H1 (cell line): Measurements from ENCODE around the gene SLAMF6. TPM values are rescaled to one million over a fixed set of nuclear protein-coding genes. Genes with fewer than 3 reads are reported as not detected.

Experiments
- CTCF ChIA-PET: fragments of 300-600 bp; sonication (Branson Sonifier 250); formaldehyde crosslinking; loops from one replicate; lab custom pipeline; 2021; ENCODE audit not compliant: partially characterized antibody; lab: Charles Lee
- POLR2A ChIA-PET: fragments of 300-600 bp; sonication (Branson Sonifier 250); formaldehyde crosslinking; loops from one replicate; lab custom pipeline; 2021; ENCODE audit warnings: inconsistent platforms; ENCODE audit not compliant: partially characterized antibody; lab: Charles Lee
- DNase-seq, 2 experiments: peaks; one replicate each; pipeline versions ENCODE4 v3.0.0 to v3.0.0-alpha.2; 2010 to 2022; ENCODE audit warnings: low spot score in 2 of 2, low read depth in 1 of 2, mixed read lengths in 1 of 2
- FAIRE-seq: peaks from 2 replicates; lab custom pipeline; 2011; peaks lifted over from hg19 to GRCh38; lab: Jason Lieb, UNC
- H2AFZ ChIP-seq: 2 replicates; pipeline ENCODE4 v1.8.1; 2012; ENCODE audit warnings: low read length, inconsistent platforms
- H2AK5ac ChIP-seq: 2 replicates; pipeline ENCODE4 v1.6.1; 2013; ENCODE audit warnings: low read depth, low read length
- H2BK120ac ChIP-seq: replicated peaks from 2 replicates; pipeline ENCODE3; 2013; ENCODE audit warnings: low read depth, low read length, inconsistent platforms
- H2BK12ac ChIP-seq: 2 replicates; pipeline ENCODE4 v1.6.1; 2013; ENCODE audit warnings: low read depth, low read length
- H2BK15ac ChIP-seq: 2 replicates; pipeline ENCODE4 v1.6.1; 2013; ENCODE audit warnings: low read length
- H2BK20ac ChIP-seq: 2 replicates; pipeline ENCODE4 v1.6.1; 2013; ENCODE audit warnings: low read length
- H2BK5ac ChIP-seq: 2 replicates; pipeline ENCODE4 v1.6.1; 2013; ENCODE audit warnings: low read depth, low read length
- H3K14ac ChIP-seq: 2 replicates; pipeline ENCODE4 v1.6.1; 2013; ENCODE audit warnings: inconsistent platforms; ENCODE audit not compliant: insufficient read length
- H3K18ac ChIP-seq: 2 replicates; pipeline ENCODE4 v1.6.1; 2013; ENCODE audit warnings: low read length; ENCODE audit errors: extremely low read depth
- H3K23ac ChIP-seq: 2 replicates; pipeline ENCODE4 v1.6.1; 2013; ENCODE audit warnings: inconsistent platforms; ENCODE audit not compliant: insufficient read length
- H3K23me2 ChIP-seq: 2 replicates; pipeline ENCODE4 v1.6.1; 2013; ENCODE audit warnings: low read depth, low read length
- H3K27ac ChIP-seq: 2 replicates; pipeline ENCODE4 v1.6.1; 2011; ENCODE audit warnings: low read depth, low read length, inconsistent platforms
- H3K27me3 ChIP-seq, 4 experiments: replicated peaks in 1 of 4; 1 replicate in 1 of 4; 2 replicates in 3 of 4; pipeline versions ENCODE4 v1.6.1 to v1.8.1; 2011 to 2013; ENCODE audit warnings: low read length in 3 of 4, mild to moderate bottlenecking in 3 of 4, inconsistent platforms in 2 of 4, mixed read lengths in 2 of 4, moderate library complexity in 1 of 4; ENCODE audit not compliant: control insufficient read depth in 3 of 4, insufficient read depth in 3 of 4; ENCODE audit errors: extremely low read depth in 1 of 4
- H3K36me3 ChIP-seq, 4 experiments: 2 replicates each; pipeline versions ENCODE4 v1.6.1 to v1.8.1; 2011 to 2013; ENCODE audit warnings: mild to moderate bottlenecking in 4 of 4, low read length in 3 of 4, moderate library complexity in 2 of 4, control low read depth in 1 of 4, inconsistent platforms in 1 of 4; ENCODE audit not compliant: insufficient read depth in 4 of 4, control insufficient read depth in 2 of 4
- H3K4ac ChIP-seq: replicated peaks from 2 replicates; pipeline ENCODE3; 2013; ENCODE audit warnings: low read length, low read depth, mixed read lengths, inconsistent platforms; ENCODE audit not compliant: insufficient read length
- H3K4me1 ChIP-seq, 4 experiments: replicated peaks in 1 of 4; 1 replicate in 1 of 4; 2 replicates in 3 of 4; pipeline versions ENCODE4 v1.6.1 to v1.8.1; 2011 to 2013; ENCODE audit warnings: low read length in 3 of 4, inconsistent platforms in 2 of 4, mixed read lengths in 1 of 4; ENCODE audit not compliant: insufficient read depth in 4 of 4, control insufficient read depth in 3 of 4
- H3K4me2 ChIP-seq, 2 experiments: 2 replicates each; pipeline versions ENCODE4 v1.6.1 to v1.8.1; 2011 to 2013; ENCODE audit warnings: low read depth in 2 of 2, low read length in 2 of 2, control low read depth in 1 of 2, inconsistent platforms in 1 of 2, mild to moderate bottlenecking in 1 of 2; ENCODE audit not compliant: insufficient read depth in 1 of 2
- H3K4me3 ChIP-seq, 4 experiments: fragments of 200-600, 300-600 bp in 1 of 4; sonication (generic), shearing (Covaris generic), sonication (Bioruptor Twin) in 1 of 4; 2 replicates each; pipeline versions ENCODE4 v1.5.1 to v1.8.1; 2011 to 2016; ENCODE audit warnings: low read length in 4 of 4, low read depth in 3 of 4, control low read depth in 2 of 4, inconsistent platforms in 2 of 4, mild to moderate bottlenecking in 2 of 4, mixed read lengths in 1 of 4, moderate library complexity in 1 of 4; ENCODE audit not compliant: insufficient read depth in 2 of 4; ENCODE audit errors: extremely low read depth in 1 of 4
- H3K56ac ChIP-seq: replicated peaks from 2 replicates; pipeline ENCODE3; 2013; ENCODE audit warnings: low read depth, mild to moderate bottlenecking, mixed read lengths, low read length, inconsistent platforms; ENCODE audit not compliant: insufficient read length
- H3K79me1 ChIP-seq: 2 replicates; pipeline ENCODE4 v1.6.1; 2013; ENCODE audit warnings: low read depth, low read length, control low read depth
- H3K79me2 ChIP-seq, 2 experiments: 2 replicates each; pipeline versions ENCODE4 v1.6.1 to v1.8.1; 2012 to 2013; ENCODE audit warnings: low read length in 2 of 2, mild to moderate bottlenecking in 2 of 2, inconsistent platforms in 1 of 2; ENCODE audit not compliant: insufficient read depth in 2 of 2, control insufficient read depth in 1 of 2
- H3K9ac ChIP-seq, 4 experiments: replicated peaks in 1 of 4; 1 replicate in 1 of 4; 2 replicates in 3 of 4; pipeline versions ENCODE4 v1.6.1 to v1.8.1; 2011 to 2013; ENCODE audit warnings: low read depth in 3 of 4, low read length in 3 of 4, control low read depth in 2 of 4, mild to moderate bottlenecking in 2 of 4, moderate library complexity in 2 of 4, inconsistent platforms in 1 of 4; ENCODE audit errors: extremely low read depth in 1 of 4
- H3K9me3 ChIP-seq, 2 experiments: 2 replicates each; pipeline versions ENCODE4 v1.6.1 to v1.8.1; 2012 to 2013; ENCODE audit warnings: mild to moderate bottlenecking in 2 of 2, moderate library complexity in 2 of 2, control low read depth in 1 of 2, inconsistent platforms in 1 of 2, low read depth in 1 of 2, low read length in 1 of 2, mixed read lengths in 1 of 2; ENCODE audit not compliant: insufficient read depth in 2 of 2
- H4K20me1 ChIP-seq, 2 experiments: replicated peaks in 1 of 2; 2 replicates each; pipeline versions ENCODE3 to v1.8.1; 2011 to 2013; ENCODE audit warnings: inconsistent platforms in 2 of 2, low read length in 2 of 2, mild to moderate bottlenecking in 1 of 2; ENCODE audit not compliant: insufficient read depth in 2 of 2, control insufficient read depth in 1 of 2
- H4K5ac ChIP-seq: 2 replicates; pipeline ENCODE4 v1.6.1; 2013; ENCODE audit warnings: low read length, low read depth, mixed read lengths, inconsistent platforms; ENCODE audit not compliant: insufficient read length
- H4K8ac ChIP-seq: 2 replicates; pipeline ENCODE4 v1.8.0; 2013; ENCODE audit warnings: mild to moderate bottlenecking, moderate library complexity, low read length, inconsistent platforms; ENCODE audit not compliant: insufficient read depth; ENCODE audit errors: extremely low read depth
- H4K91ac ChIP-seq: replicated peaks from 2 replicates; pipeline ENCODE3; 2013; ENCODE audit warnings: low read length, mixed read lengths, inconsistent platforms; ENCODE audit not compliant: insufficient read length
- BRCA1 ChIP-seq: IDR thresholded peaks from 2 replicates; pipeline ENCODE4 v1.6.1; 2012; ENCODE audit warnings: low read depth, low read length, improper control_type of control experiment
- CTBP2 ChIP-seq: IDR thresholded peaks from 2 replicates; pipeline ENCODE4 v1.7.0; 2011; ENCODE audit warnings: borderline replicate concordance, mild to moderate bottlenecking, moderate library complexity, mixed read lengths, low read length; ENCODE audit not compliant: insufficient read depth, insufficient read length
- GTF2F1 ChIP-seq: IDR thresholded peaks from 2 replicates; pipeline ENCODE4 v1.6.1; 2012; ENCODE audit warnings: low read depth, low read length, improper control_type of control experiment, borderline replicate concordance
- RXRA ChIP-seq: IDR thresholded peaks from 2 replicates; pipeline ENCODE4 v1.6.1; 2011; ENCODE audit warnings: low read depth, mild to moderate bottlenecking, low read length, moderate library complexity; ENCODE audit not compliant: insufficient read depth
- SP1 ChIP-seq: IDR thresholded peaks from 2 replicates; pipeline ENCODE4 v1.6.1; 2011; ENCODE audit warnings: low read depth, low read length
- SP2 ChIP-seq: IDR thresholded peaks from 2 replicates; pipeline ENCODE4 v1.6.1; 2012; ENCODE audit warnings: mild to moderate bottlenecking, low read length, inconsistent platforms
- YY1 ChIP-seq: IDR thresholded peaks from 2 replicates; pipeline ENCODE4 v1.6.1; 2011; ENCODE audit warnings: low read depth, mild to moderate bottlenecking, low read length
- WGBS, 2 experiments: shearing (Covaris generic) in 1 of 2; methylation state at CpG; one replicate each; pipeline versions ENCODE4 v1.1.6 to v1.1.7; 2013 to 2015; ENCODE audit warnings: low lambda C conversion rate in 2 of 2, mixed read lengths in 2 of 2, inconsistent platforms in 1 of 2, low coverage in 1 of 2, missing lambda C conversion rate in 1 of 2; ENCODE audit not compliant: insufficient replicate concordance in 2 of 2, insufficient coverage in 1 of 2, insufficient read length in 1 of 2; ENCODE audit errors: extremely low coverage in 1 of 2, missing lambda C conversion rate in 1 of 2; 5-methylcytosine and 5-hydroxymethylcytosine counted together
- polyA plus RNA-seq, 7 experiments: library from polyadenylated mRNA; depleted of rRNA in 3 of 7; stranded (reverse) in 5 of 7; unstranded in 2 of 7; fragments of >200 nt in 5 of 7; fragments of 200-250 nt in 2 of 7; gene quantifications; 1 replicate in 5 of 7; 2 replicates in 1 of 7; 4 replicates in 1 of 7; pipeline versions ENCODE4 v1.2.1 to v1.2.3, GENCODE V29; 2011 to 2013; ENCODE audit warnings: missing spikeins in 2 of 7, mixed read lengths in 2 of 7
- total RNA-seq: library from RNA; stranded (reverse); fragmentation: NEBNext Ultra II Directional; extraction: Animal tissue kit (Norgen Biotek cat#: 25700); gene quantifications from 2 replicates; pipeline ENCODE4 v1.2.1, GENCODE V29; 2021

Gene SLAMF6
- total and polyA plus RNA-seq, 2 of the 8 experiments (the other 6 are each of a cell fraction or from before 2014, with no cell fraction given), result not detected

GRCh38 chr1:160541622-160542302 is 18.7 kb upstream of the SLAMF6 start:
- WGBS, 2 experiments, result 83% methylated on average over 1 of the region's 1 CpG; no CpG with 5 or more reads in 1 of the 2 experiments
- no peaks in the 10 kb centered on the region for H3K27me3 ChIP-seq
- no peaks in the 10 kb centered on the region for H3K79me1 ChIP-seq
- no peak for DNase-seq
- H3K4me1 ChIP-seq, result no peaks in the 10 kb centered on the region
- POLR2A ChIA-PET, result no interaction called here
- H3K23me2 ChIP-seq, result no peaks in the 10 kb centered on the region
- H4K8ac ChIP-seq, result no peak overlapping the region
- no peak overlapping the region for H3K4me2 ChIP-seq
- no peak overlapping the region for H2BK120ac ChIP-seq
- H2BK15ac ChIP-seq, result no peak overlapping the region
- no peak overlapping the region for H4K5ac ChIP-seq
- H3K18ac ChIP-seq, result no peak overlapping the region
- no peak overlapping the region for H3K27ac ChIP-seq
- no peak overlapping the region for H2BK5ac ChIP-seq
- no peak overlapping the region for H2AFZ ChIP-seq
- H3K4ac ChIP-seq, result no peak overlapping the region
- no peak overlapping the region for H3K56ac ChIP-seq
- H4K20me1 ChIP-seq, result no peaks in the 10 kb centered on the region
- H2AK5ac ChIP-seq, result no peak overlapping the region
- no peak overlapping the region for H2BK20ac ChIP-seq
- H3K4me3 ChIP-seq, result no peak overlapping the region
- FAIRE-seq, result no peak
- no peak overlapping the region for H3K9ac ChIP-seq
- H3K36me3 ChIP-seq, result no peaks in the 10 kb centered on the region
- no peak overlapping the region for H3K14ac ChIP-seq
- CTCF ChIA-PET, result interaction anchor here (1.8 to 5.7 kb wide), 2 partner anchors 12 to 66 kb away, joined by 4 to 49 read pairs; no protein-coding TSS in a partner anchor
- H2BK12ac ChIP-seq, result no peak overlapping the region
- H3K23ac ChIP-seq, result no peak overlapping the region
- no peaks in the 10 kb centered on the region for H3K79me2 ChIP-seq
- no peak overlapping the region for H4K91ac ChIP-seq
- H3K9me3 ChIP-seq, result no peaks in the 10 kb centered on the region
- TF ChIP-seq CTBP2 (no peak), GTF2F1 (no peak), YY1 (no peak), RXRA (no peak), SP1 (no peak), BRCA1 (no peak), SP2 (no peak)
